GM18526 (cell line): ENCODE measurements around the gene GPC3.

Experiments
- POLR2A ChIP-seq: IDR thresholded peaks from 3 replicates; pipeline ENCODE4 v1.6.1; 2011; ENCODE audit not compliant: insufficient read length; ENCODE audit errors: extremely low read depth

GPC3 gene

GRCh38 chrX:133749370-133749769 is 236.0 kb downstream of the GPC3 start:
- no peak for TF ChIP-seq POLR2A

- no peak for TF ChIP-seq POLR2A
Observed at GRCh38 chrX:133747196-133747595, 238.2 kb downstream of the GPC3 start.

GRCh38 chrX:133746593-133746992 is 238.8 kb downstream of the GPC3 start:
- no peak for TF ChIP-seq POLR2A

GRCh38 chrX:133745349-133745748 is 240.0 kb downstream of the GPC3 start:
- TF ChIP-seq POLR2A = no peak

GRCh38 chrX:133742602-133743305 is 242.6 kb downstream of the GPC3 start:
- no peak for TF ChIP-seq POLR2A

GRCh38 chrX:133741303-133741702 is 244.1 kb downstream of the GPC3 start:
- no peak for TF ChIP-seq POLR2A

- no peak for TF ChIP-seq POLR2A
Observed at GRCh38 chrX:133726642-133727041, 258.8 kb downstream of the GPC3 start.

GRCh38 chrX:133726211-133726630 is 259.2 kb downstream of the GPC3 start:
- no peak for TF ChIP-seq POLR2A

- no peak for TF ChIP-seq POLR2A
Observed at GRCh38 chrX:133723930-133724329, 261.5 kb downstream of the GPC3 start.

- no peak for TF ChIP-seq POLR2A
Observed at GRCh38 chrX:133722756-133723155, 262.6 kb downstream of the GPC3 start.

- TF ChIP-seq POLR2A = no peak
Observed at GRCh38 chrX:133715715-133716114, 269.7 kb downstream of the GPC3 start.

GRCh38 chrX:133709501-133709900 is 275.9 kb downstream of the GPC3 start:
- no peak for TF ChIP-seq POLR2A

- TF ChIP-seq POLR2A = no peak
Observed at GRCh38 chrX:133706890-133707289, 278.5 kb downstream of the GPC3 start.

- no peak for TF ChIP-seq POLR2A
Observed at GRCh38 chrX:133702230-133702629, 283.2 kb downstream of the GPC3 start.

GRCh38 chrX:133699023-133699728 is 286.2 kb downstream of the GPC3 start:
- TF ChIP-seq POLR2A = no peak

- no peak for TF ChIP-seq POLR2A
Observed at GRCh38 chrX:133698298-133698697, 287.1 kb downstream of the GPC3 start.

GRCh38 chrX:133697656-133698055 is 287.7 kb downstream of the GPC3 start:
- TF ChIP-seq POLR2A = no peak
